ENCODE results near the gene CNPPD1.

DNA sequence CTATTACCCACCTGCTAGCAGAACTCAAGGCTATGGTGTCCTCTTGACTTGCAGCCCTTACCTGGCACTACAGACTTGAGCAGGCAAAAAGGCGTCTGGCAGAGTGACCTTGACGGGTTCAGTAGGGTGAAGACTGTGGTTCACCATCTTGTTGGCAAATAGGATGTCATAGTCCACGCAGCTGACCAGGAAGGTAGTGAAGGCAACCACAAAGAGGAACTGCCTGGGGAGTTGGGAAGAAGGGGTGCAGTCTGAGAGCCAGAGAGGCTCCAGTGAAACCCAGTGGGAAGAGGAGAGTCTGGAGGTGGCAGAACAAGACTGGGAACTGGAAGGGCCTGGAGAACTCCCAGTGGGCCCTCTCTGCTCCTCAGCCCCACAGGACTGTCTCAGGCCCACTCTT lies 48.6 kb upstream of the CNPPD1 start:
- no peak for TF ChIP-seq CTCF (IDR thresholded peaks at IDR 0.05)
- no peak for TF ChIP-seq POLR2A (IDR thresholded peaks at IDR 0.05)
